Caco-2 (cell line): Measurements from ENCODE around the gene NEMP1. TPM values are rescaled to one million over a fixed set of nuclear protein-coding genes. Genes with fewer than 3 reads are reported as not detected.

ENCODE experiments used
- BruUV-seq: library from RNA; stranded (reverse); fragments of 400-500 nt; replicated peaks from 2 replicates; lab custom pipeline; 2021; lab: Mats Ljungman, UMichigan
- CTCF ChIA-PET: fragments of 300-600 bp; sonication (Branson Sonifier 250); formaldehyde crosslinking; loops from one replicate; lab custom pipeline; 2022; ENCODE audit warnings: antibody characterized with exemption; lab: Charles Lee
- POLR2A ChIA-PET: fragments of 300-600 bp; sonication (Branson Sonifier 250); formaldehyde crosslinking; loops from one replicate; lab custom pipeline; 2022; ENCODE audit warnings: antibody characterized with exemption; lab: Charles Lee
- DNase-seq, 2 experiments: peaks; one replicate each; pipeline versions ENCODE4 v3.0.0 to v3.0.0-alpha.2; 2020 to 2022
- H3K27me3 ChIP-seq: replicated peaks from 2 replicates; pipeline ENCODE4 v1.6.0; 2011; ENCODE audit warnings: low read length; ENCODE audit not compliant: control insufficient read depth, insufficient read depth
- H3K36me3 ChIP-seq: 2 replicates; pipeline ENCODE4 v1.5.1; 2011; ENCODE audit warnings: low read length; ENCODE audit not compliant: control insufficient read depth, insufficient read depth
- H3K4me1 ChIP-seq: fragments of 250-450 bp; sonication (Bioruptor Pico); 2 replicates; pipeline ENCODE4 v1.5.1; 2020; ENCODE audit warnings: mild to moderate bottlenecking
- H3K4me3 ChIP-seq: 2 replicates; pipeline ENCODE4 v1.5.1; 2011; ENCODE audit warnings: low read depth, mild to moderate bottlenecking, control low read depth, low read length
- H3K9me3 ChIP-seq: fragments of 250-450 bp; sonication (Bioruptor Pico); 2 replicates; pipeline ENCODE4 v1.5.1; 2020; ENCODE audit warnings: mild to moderate bottlenecking, moderate library complexity
- H3K27ac Mint-ChIP-seq: one replicate; pipeline ENCODE4 v1.8.0; 2022; ENCODE audit warnings: mixed read lengths; ENCODE audit not compliant: unreplicated experiment
- H3K27me3 Mint-ChIP-seq: one replicate; pipeline ENCODE4 v1.8.0; 2022; ENCODE audit warnings: mixed read lengths; ENCODE audit not compliant: insufficient read depth, unreplicated experiment
- H3K36me3 Mint-ChIP-seq: one replicate; pipeline ENCODE4 v1.8.0; 2022; ENCODE audit warnings: mild to moderate bottlenecking, mixed read lengths; ENCODE audit not compliant: insufficient read depth, unreplicated experiment
- H3K4me1 Mint-ChIP-seq: one replicate; pipeline ENCODE4 v1.8.0; 2022; ENCODE audit warnings: low read depth, mixed read lengths; ENCODE audit not compliant: unreplicated experiment
- H3K4me3 Mint-ChIP-seq: one replicate; pipeline ENCODE4 v1.8.0; 2022; ENCODE audit warnings: mild to moderate bottlenecking, moderate library complexity, mixed read lengths; ENCODE audit not compliant: unreplicated experiment
- H3K9me3 Mint-ChIP-seq: one replicate; pipeline ENCODE4 v1.8.0; 2022; ENCODE audit warnings: mixed read lengths; ENCODE audit not compliant: unreplicated experiment
- intact Hi-C: fragments of 100-400 bp; cut with micrococcal nuclease; formaldehyde crosslinking; loops from one replicate; pipeline ENCODE4 v1.10.0; 2022; ENCODE audit not compliant: unreplicated experiment
- total RNA-seq: library from RNA; stranded (reverse); gene quantifications from 2 replicates; pipeline ENCODE4 v1.2.3, GENCODE V29; 2022
- TF ChIP-seq, protein P1 (sequence below), 2 experiments: fragments of 200-600 bp in 1 of 2; IDR thresholded peaks; 1 replicate in 1 of 2; 2 replicates in 1 of 2; pipeline versions ENCODE4 v1.5.1 to v1.8.0; 2011 to 2022; ENCODE audit warnings: antibody characterized with exemption in 1 of 2, control low read depth in 1 of 2, inconsistent platforms in 1 of 2, low read depth in 1 of 2, low read length in 1 of 2, mild to moderate bottlenecking in 1 of 2, moderate library complexity in 1 of 2; ENCODE audit not compliant: insufficient read depth in 1 of 2, severe bottlenecking in 1 of 2, unreplicated experiment in 1 of 2

NEMP1 gene
- total RNA-seq, 1 experiment from 2014 or later, result 40.1 TPM

DNA sequence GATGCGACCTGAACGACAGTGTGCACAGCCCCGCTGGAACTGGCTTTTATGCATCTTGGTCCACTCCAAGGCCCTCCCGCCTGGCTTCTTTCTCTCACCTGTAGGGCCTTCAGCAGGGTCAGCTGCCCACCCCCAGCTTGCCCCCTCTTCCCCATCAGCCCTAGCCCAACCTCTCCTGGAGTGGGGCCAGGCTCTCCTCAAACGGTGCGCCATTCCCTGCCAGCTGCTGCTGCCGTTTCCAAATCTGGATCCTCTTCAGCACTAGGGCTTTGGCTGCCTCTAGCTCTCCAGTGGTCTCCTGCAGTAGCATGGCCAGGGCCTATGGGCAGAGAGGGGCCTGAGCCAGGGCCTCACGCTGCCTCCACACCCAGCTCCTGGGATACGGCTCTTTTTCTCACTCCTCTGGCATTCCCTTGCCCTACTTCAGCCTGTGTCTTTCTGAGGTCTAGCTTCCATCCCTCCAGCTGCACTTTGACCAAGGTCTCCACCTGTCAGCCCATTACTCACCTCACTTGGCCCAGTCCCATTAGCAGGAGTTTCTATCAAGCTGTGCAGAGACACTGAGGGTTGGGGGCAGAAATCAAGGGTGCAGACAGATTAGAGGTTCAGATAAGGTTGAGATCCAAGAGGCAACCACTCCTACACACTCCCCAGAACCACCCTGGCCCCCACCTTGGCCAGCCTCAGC is 27.6 kb upstream of the NEMP1 start:
- DNase-seq, result no peak
- no peaks in the 10 kb centered on the region for H3K27me3 ChIP-seq
- BruUV-seq, result no TSS peak
- TF ChIP-seq, protein P1, sequence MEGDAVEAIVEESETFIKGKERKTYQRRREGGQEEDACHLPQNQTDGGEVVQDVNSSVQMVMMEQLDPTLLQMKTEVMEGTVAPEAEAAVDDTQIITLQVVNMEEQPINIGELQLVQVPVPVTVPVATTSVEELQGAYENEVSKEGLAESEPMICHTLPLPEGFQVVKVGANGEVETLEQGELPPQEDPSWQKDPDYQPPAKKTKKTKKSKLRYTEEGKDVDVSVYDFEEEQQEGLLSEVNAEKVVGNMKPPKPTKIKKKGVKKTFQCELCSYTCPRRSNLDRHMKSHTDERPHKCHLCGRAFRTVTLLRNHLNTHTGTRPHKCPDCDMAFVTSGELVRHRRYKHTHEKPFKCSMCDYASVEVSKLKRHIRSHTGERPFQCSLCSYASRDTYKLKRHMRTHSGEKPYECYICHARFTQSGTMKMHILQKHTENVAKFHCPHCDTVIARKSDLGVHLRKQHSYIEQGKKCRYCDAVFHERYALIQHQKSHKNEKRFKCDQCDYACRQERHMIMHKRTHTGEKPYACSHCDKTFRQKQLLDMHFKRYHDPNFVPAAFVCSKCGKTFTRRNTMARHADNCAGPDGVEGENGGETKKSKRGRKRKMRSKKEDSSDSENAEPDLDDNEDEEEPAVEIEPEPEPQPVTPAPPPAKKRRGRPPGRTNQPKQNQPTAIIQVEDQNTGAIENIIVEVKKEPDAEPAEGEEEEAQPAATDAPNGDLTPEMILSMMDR (IDR thresholded peaks at IDR 0.05; ENCODE audit: insufficient read depth in 1 of 2, low read depth in 1 of 2, low read length in 1 of 2, severe bottlenecking in 1 of 2, unreplicated experiment in 1 of 2), result no peak
- H3K4me1 ChIP-seq, result peaks cover 11% of the 10 kb centered on the region
- intact Hi-C loops, result no loop called here
- POLR2A ChIA-PET, result interaction anchor here (0.6 kb wide), 1 partner anchor 124 kb away, joined by 3 read pairs; no protein-coding TSS in a partner anchor
- no peaks in the 10 kb centered on the region for H3K27me3 Mint-ChIP-seq
- H3K36me3 ChIP-seq, result peaks cover 2% of the 10 kb centered on the region; the same call in 1 of the 2 replicates
- CTCF ChIA-PET, result interaction anchor here (0.6 to 0.9 kb wide), 3 partner anchors 37 to 170 kb away, joined by 3 to 4 read pairs (median 3); no protein-coding TSS in a partner anchor
- no peaks in the 10 kb centered on the region for H3K9me3 ChIP-seq
- H3K4me3 ChIP-seq, result no peak overlapping the region
- H3K4me1 Mint-ChIP-seq, result peaks cover 7% of the 10 kb centered on the region
- H3K27ac Mint-ChIP-seq, result no peak overlapping the region
- H3K4me3 Mint-ChIP-seq, result no peak overlapping the region
- no peaks in the 10 kb centered on the region for H3K9me3 Mint-ChIP-seq
- H3K36me3 Mint-ChIP-seq, result peaks cover 12% of the 10 kb centered on the region

DNA sequence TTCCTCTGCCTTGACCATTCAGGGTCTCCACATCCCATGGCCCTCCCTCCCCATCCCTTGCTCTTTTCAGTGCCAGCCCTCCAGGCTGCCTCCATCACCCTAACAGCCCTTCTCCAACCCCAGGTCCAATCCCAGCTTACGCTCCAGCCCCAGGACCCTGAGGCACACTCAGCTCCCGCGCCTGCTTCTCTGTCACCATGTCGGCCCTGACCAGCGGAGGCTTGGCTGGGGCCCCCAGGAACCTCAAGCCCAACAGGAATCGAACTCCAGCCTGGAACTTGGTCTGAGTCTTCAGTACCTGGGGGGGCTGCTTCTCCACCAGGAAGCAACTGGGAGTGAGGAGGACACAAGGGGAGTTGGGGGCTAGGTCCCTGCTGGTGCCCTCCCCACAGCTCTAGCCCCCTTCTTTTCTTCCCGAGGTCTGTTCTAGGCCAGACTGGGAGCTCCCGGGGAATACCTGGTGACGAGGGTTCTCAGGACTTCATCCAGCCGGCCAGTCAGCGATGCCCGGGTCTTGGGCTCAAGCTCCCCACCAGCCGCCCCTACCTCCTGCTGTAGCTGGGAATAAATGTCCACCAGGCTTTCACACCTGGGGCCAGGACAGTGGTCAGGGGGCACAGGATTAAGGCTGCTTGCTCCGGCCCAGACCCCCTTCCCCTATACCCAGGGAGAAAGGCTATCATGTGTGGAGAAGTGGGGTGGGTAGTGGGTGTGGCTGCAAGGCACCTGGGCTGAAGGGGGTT is 26.6 kb upstream of the NEMP1 start:
- POLR2A ChIA-PET, result no interaction called here
- H3K27ac Mint-ChIP-seq, result no peak overlapping the region

More for the DNA sequence above, 26.6 kb upstream of the NEMP1 start:
- Histone ChIP-seq H3K4me3 (no peak overlapping the region), H3K4me1 (peaks cover 11% of the 10 kb centered on the region), H3K27me3 (no peaks in the 10 kb centered on the region), H3K9me3 (no peaks in the 10 kb centered on the region), H3K36me3 (peaks cover 2% of the 10 kb centered on the region; the same call in 1 of the 2 replicates)
- H3K36me3 Mint-ChIP-seq, result peaks cover 9% of the 10 kb centered on the region
- TF ChIP-seq, protein P1 (IDR thresholded peaks at IDR 0.05; ENCODE audit: insufficient read depth in 1 of 2, low read depth in 1 of 2, low read length in 1 of 2, severe bottlenecking in 1 of 2, unreplicated experiment in 1 of 2), result no peak
- no peaks in the 10 kb centered on the region for H3K27me3 Mint-ChIP-seq
- intact Hi-C loops, result no loop called here
- no peak for DNase-seq
- H3K4me1 Mint-ChIP-seq, result peaks cover 7% of the 10 kb centered on the region
- no peak overlapping the region for H3K4me3 Mint-ChIP-seq
- no TSS peak for BruUV-seq
- H3K9me3 Mint-ChIP-seq, result no peaks in the 10 kb centered on the region
- CTCF ChIA-PET, result no interaction called here
